Measurements from ENCODE around the gene GIPC3.

- TF ChIP-seq POLR2A (IDR thresholded peaks at IDR 0.05) (no peak), EP300 (IDR thresholded peaks at IDR 0.05) (no peak), POLR2AphosphoS5 (IDR thresholded peaks at IDR 0.05) (no peak)
- TF ChIP-seq, protein P1, sequence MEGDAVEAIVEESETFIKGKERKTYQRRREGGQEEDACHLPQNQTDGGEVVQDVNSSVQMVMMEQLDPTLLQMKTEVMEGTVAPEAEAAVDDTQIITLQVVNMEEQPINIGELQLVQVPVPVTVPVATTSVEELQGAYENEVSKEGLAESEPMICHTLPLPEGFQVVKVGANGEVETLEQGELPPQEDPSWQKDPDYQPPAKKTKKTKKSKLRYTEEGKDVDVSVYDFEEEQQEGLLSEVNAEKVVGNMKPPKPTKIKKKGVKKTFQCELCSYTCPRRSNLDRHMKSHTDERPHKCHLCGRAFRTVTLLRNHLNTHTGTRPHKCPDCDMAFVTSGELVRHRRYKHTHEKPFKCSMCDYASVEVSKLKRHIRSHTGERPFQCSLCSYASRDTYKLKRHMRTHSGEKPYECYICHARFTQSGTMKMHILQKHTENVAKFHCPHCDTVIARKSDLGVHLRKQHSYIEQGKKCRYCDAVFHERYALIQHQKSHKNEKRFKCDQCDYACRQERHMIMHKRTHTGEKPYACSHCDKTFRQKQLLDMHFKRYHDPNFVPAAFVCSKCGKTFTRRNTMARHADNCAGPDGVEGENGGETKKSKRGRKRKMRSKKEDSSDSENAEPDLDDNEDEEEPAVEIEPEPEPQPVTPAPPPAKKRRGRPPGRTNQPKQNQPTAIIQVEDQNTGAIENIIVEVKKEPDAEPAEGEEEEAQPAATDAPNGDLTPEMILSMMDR (IDR thresholded peaks at IDR 0.05) = no peak
Observed at GRCh38 chr19:3612330-3612729, 27.1 kb downstream of the GIPC3 start.
